ENCODE results near the gene LYZL4. TPM values are rescaled to one million over a fixed set of nuclear protein-coding genes. Genes with fewer than 3 reads are reported as not detected.

The LYZL4 gene
- total RNA-seq, 3 donors from 2014 or later, result not detected

GRCh38 chr3:42408156-42408555 is 2.3 kb downstream of the LYZL4 start:
- H3K4me3 Mint-ChIP-seq, result no peak overlapping the region
- no peaks in the 10 kb centered on the region for H3K27me3 Mint-ChIP-seq (ENCODE audit: low read depth)
- no peaks in the 10 kb centered on the region for H3K9me3 Mint-ChIP-seq
- ATAC-seq, result no peak
- no peak for DNase-seq
- no peaks in the 10 kb centered on the region for H3K36me3 Mint-ChIP-seq (ENCODE audit: insufficient read depth)
- peaks cover 4% of the 10 kb centered on the region for H3K4me1 Mint-ChIP-seq (ENCODE audit: low read depth)

- ATAC-seq (no peak), DNase-seq (no peak)
- Mint-ChIP-seq H3K4me1 (ENCODE audit: low read depth) (peaks cover 4% of the 10 kb centered on the region), H3K36me3 (ENCODE audit: insufficient read depth) (no peaks in the 10 kb centered on the region), H3K4me3 (no peak overlapping the region), H3K9me3 (no peaks in the 10 kb centered on the region), H3K27me3 (ENCODE audit: low read depth) (no peaks in the 10 kb centered on the region)
These were observed 3.5 kb downstream of the LYZL4 start for GRCh38 chr3:42406727-42407450.

- Mint-ChIP-seq H3K4me1 (ENCODE audit: low read depth) (peaks cover 4% of the 10 kb centered on the region), H3K4me3 (no peak overlapping the region), H3K27me3 (ENCODE audit: low read depth) (no peaks in the 10 kb centered on the region), H3K9me3 (no peaks in the 10 kb centered on the region), H3K36me3 (ENCODE audit: insufficient read depth) (peaks cover 1% of the 10 kb centered on the region)
- no peak for ATAC-seq
- no peak for DNase-seq
These were observed 4.6 kb downstream of the LYZL4 start for GRCh38 chr3:42405857-42406256.

- Mint-ChIP-seq H3K9me3 (no peaks in the 10 kb centered on the region), H3K36me3 (ENCODE audit: insufficient read depth) (peaks cover 1% of the 10 kb centered on the region), H3K4me1 (ENCODE audit: low read depth) (peaks cover 4% of the 10 kb centered on the region), H3K27me3 (ENCODE audit: low read depth) (no peaks in the 10 kb centered on the region), H3K4me3 (no peak overlapping the region)
- ATAC-seq (no peak), DNase-seq (no peak)
These were observed 6.7 kb downstream of the LYZL4 start for GRCh38 chr3:42403737-42404136.

- ATAC-seq (no peak), DNase-seq (no peak)
- no peak overlapping the region for H3K4me3 Mint-ChIP-seq
- peaks cover 4% of the 10 kb centered on the region for H3K4me1 Mint-ChIP-seq (ENCODE audit: low read depth)
- H3K36me3 Mint-ChIP-seq (ENCODE audit: insufficient read depth), result peaks cover 1% of the 10 kb centered on the region
- H3K9me3 Mint-ChIP-seq, result no peaks in the 10 kb centered on the region
- H3K27me3 Mint-ChIP-seq (ENCODE audit: low read depth), result no peaks in the 10 kb centered on the region
These were observed 7.9 kb downstream of the LYZL4 start for GRCh38 chr3:42402394-42403096.

GRCh38 chr3:42398080-42398479 is 12.3 kb downstream of the LYZL4 start:
- H3K4me1 Mint-ChIP-seq (ENCODE audit: low read depth), result no peaks in the 10 kb centered on the region
- peaks cover 1% of the 10 kb centered on the region for H3K36me3 Mint-ChIP-seq (ENCODE audit: insufficient read depth)
- H3K9me3 Mint-ChIP-seq, result no peaks in the 10 kb centered on the region
- no peak for ATAC-seq
- DNase-seq, result no peak
- no peaks in the 10 kb centered on the region for H3K27me3 Mint-ChIP-seq (ENCODE audit: low read depth)
- no peak overlapping the region for H3K4me3 Mint-ChIP-seq

GRCh38 chr3:42397644-42398043 is 12.8 kb downstream of the LYZL4 start:
- no peak for DNase-seq
- Mint-ChIP-seq H3K27me3 (ENCODE audit: low read depth) (peaks cover under 1% of the 10 kb centered on the region), H3K4me1 (ENCODE audit: low read depth) (peaks cover 4% of the 10 kb centered on the region), H3K36me3 (ENCODE audit: insufficient read depth) (peaks cover 1% of the 10 kb centered on the region), H3K9me3 (no peaks in the 10 kb centered on the region), H3K4me3 (no peak overlapping the region)
- ATAC-seq, result no peak

- Mint-ChIP-seq H3K4me3 (no peak overlapping the region), H3K36me3 (ENCODE audit: insufficient read depth) (no peaks in the 10 kb centered on the region), H3K4me1 (ENCODE audit: low read depth) (peaks cover 10% of the 10 kb centered on the region), H3K9me3 (no peaks in the 10 kb centered on the region), H3K27me3 (ENCODE audit: low read depth) (peaks cover 6% of the 10 kb centered on the region)
- no peak for DNase-seq
- ATAC-seq, result no peak
These were observed 15.7 kb downstream of the LYZL4 start for GRCh38 chr3:42394579-42395288.

- peak overlapping the region; percentile 35 for H3K4me3 Mint-ChIP-seq
- peaks cover 38% of the 10 kb centered on the region for H3K4me1 Mint-ChIP-seq (ENCODE audit: low read depth)
- H3K9me3 Mint-ChIP-seq, result no peaks in the 10 kb centered on the region
- ATAC-seq (peak; percentile 96 to 98), DNase-seq (peak; percentile 17)
- H3K27me3 Mint-ChIP-seq (ENCODE audit: low read depth), result peaks cover 6% of the 10 kb centered on the region
- H3K36me3 Mint-ChIP-seq (ENCODE audit: insufficient read depth), result no peaks in the 10 kb centered on the region
These were observed 22.4 kb downstream of the LYZL4 start for GRCh38 chr3:42387802-42388651.

- no peak for ATAC-seq
- Mint-ChIP-seq H3K36me3 (ENCODE audit: insufficient read depth) (no peaks in the 10 kb centered on the region), H3K4me3 (no peak overlapping the region), H3K4me1 (ENCODE audit: low read depth) (no peaks in the 10 kb centered on the region), H3K9me3 (no peaks in the 10 kb centered on the region), H3K27me3 (ENCODE audit: low read depth) (no peaks in the 10 kb centered on the region)
- no peak for DNase-seq
These were observed 28.8 kb downstream of the LYZL4 start for GRCh38 chr3:42381551-42382082.

- no peaks in the 10 kb centered on the region for H3K4me1 Mint-ChIP-seq (ENCODE audit: low read depth)
- no peak for DNase-seq
- H3K36me3 Mint-ChIP-seq (ENCODE audit: insufficient read depth), result no peaks in the 10 kb centered on the region
- ATAC-seq, result no peak
- no peaks in the 10 kb centered on the region for H3K9me3 Mint-ChIP-seq
- H3K27me3 Mint-ChIP-seq (ENCODE audit: low read depth), result peaks cover 2% of the 10 kb centered on the region
- no peak overlapping the region for H3K4me3 Mint-ChIP-seq
These were observed 32.7 kb downstream of the LYZL4 start for GRCh38 chr3:42377681-42378080.

- H3K9me3 Mint-ChIP-seq, result no peaks in the 10 kb centered on the region
- peaks cover 3% of the 10 kb centered on the region for H3K27me3 Mint-ChIP-seq (ENCODE audit: low read depth)
- ATAC-seq, result peak; percentile 79 to 84
- peak; percentile 23 for DNase-seq
- no peaks in the 10 kb centered on the region for H3K4me1 Mint-ChIP-seq (ENCODE audit: low read depth)
- no peak overlapping the region for H3K4me3 Mint-ChIP-seq
- no peaks in the 10 kb centered on the region for H3K36me3 Mint-ChIP-seq (ENCODE audit: insufficient read depth)
These were observed 34.0 kb downstream of the LYZL4 start for GRCh38 chr3:42376344-42376798.

- Mint-ChIP-seq H3K27me3 (ENCODE audit: low read depth) (peaks cover 4% of the 10 kb centered on the region), H3K36me3 (ENCODE audit: insufficient read depth) (peaks cover 1% of the 10 kb centered on the region), H3K4me3 (no peak overlapping the region), H3K4me1 (ENCODE audit: low read depth) (no peaks in the 10 kb centered on the region), H3K9me3 (peaks cover 9% of the 10 kb centered on the region)
- DNase-seq (no peak), ATAC-seq (no peak)
These were observed 35.1 kb downstream of the LYZL4 start for GRCh38 chr3:42375121-42375800.

All from activated T-cell treated with anti-CD3 and anti-CD28 coated beads, Interleukin-2, amount 50 U/mL, for 4 hours (primary cell).